ENCODE results near the gene SLC35C1.

The SLC35C1 gene

DNA sequence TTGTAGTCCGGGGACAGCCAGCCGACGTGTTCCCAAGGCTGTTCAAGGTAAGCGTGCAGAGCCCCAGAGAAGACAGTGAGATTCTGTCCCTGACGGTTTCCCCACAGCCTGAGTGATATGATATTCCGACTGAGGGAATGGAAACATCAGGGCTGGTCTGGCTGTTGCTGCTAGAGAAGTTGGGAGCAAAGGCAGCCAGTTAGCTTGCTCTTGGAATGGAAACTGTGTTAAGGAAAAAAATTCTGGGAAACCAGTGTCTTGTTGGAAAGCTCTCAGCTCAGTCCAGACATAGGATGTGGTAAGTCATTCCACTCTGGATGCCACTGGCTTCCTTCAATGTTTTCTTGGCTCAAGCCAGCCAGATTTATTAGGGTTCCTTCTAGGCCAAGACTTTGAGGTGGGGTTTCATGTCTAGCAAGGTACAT, 51.1 kb downstream of the SLC35C1 start:
- Histone ChIP-seq H3K36me3 (ENCODE audit: control insufficient read depth, insufficient read depth, low read length) (peaks cover 5% of the 10 kb centered on the region), H3K4me3 (ENCODE audit: low read length) (no peak overlapping the region), H3K9ac (ENCODE audit: low read length) (no peak overlapping the region), H3K4me1 (ENCODE audit: control insufficient read depth, insufficient read depth, low read length) (peaks cover 59% of the 10 kb centered on the region), H3K27me3 (ENCODE audit: control insufficient read depth, insufficient read depth, low read length) (no peaks in the 10 kb centered on the region), H3K9me3 (ENCODE audit: control insufficient read depth, low read length) (no peaks in the 10 kb centered on the region)

- Histone ChIP-seq H3K36me3 (ENCODE audit: control insufficient read depth, insufficient read depth, low read length) (peaks cover 5% of the 10 kb centered on the region), H3K4me3 (ENCODE audit: low read length) (no peak overlapping the region), H3K27me3 (ENCODE audit: control insufficient read depth, insufficient read depth, low read length) (no peaks in the 10 kb centered on the region), H3K4me1 (ENCODE audit: control insufficient read depth, insufficient read depth, low read length) (peaks cover 46% of the 10 kb centered on the region), H3K9ac (ENCODE audit: low read length) (no peak overlapping the region), H3K9me3 (ENCODE audit: control insufficient read depth, low read length) (no peaks in the 10 kb centered on the region)
Observed at GRCh38 chr11:45857961-45858474, 53.1 kb downstream of the SLC35C1 start.

- Histone ChIP-seq H3K9ac (ENCODE audit: low read length) (peak overlapping the region; percentile 0), H3K4me1 (ENCODE audit: control insufficient read depth, insufficient read depth, low read length) (peaks cover 38% of the 10 kb centered on the region), H3K27me3 (ENCODE audit: control insufficient read depth, insufficient read depth, low read length) (no peaks in the 10 kb centered on the region), H3K9me3 (ENCODE audit: control insufficient read depth, low read length) (no peaks in the 10 kb centered on the region), H3K36me3 (ENCODE audit: control insufficient read depth, insufficient read depth, low read length) (peaks cover 5% of the 10 kb centered on the region), H3K4me3 (ENCODE audit: low read length) (no peak overlapping the region)
Observed at GRCh38 chr11:45858751-45859398, 53.9 kb downstream of the SLC35C1 start.

DNA sequence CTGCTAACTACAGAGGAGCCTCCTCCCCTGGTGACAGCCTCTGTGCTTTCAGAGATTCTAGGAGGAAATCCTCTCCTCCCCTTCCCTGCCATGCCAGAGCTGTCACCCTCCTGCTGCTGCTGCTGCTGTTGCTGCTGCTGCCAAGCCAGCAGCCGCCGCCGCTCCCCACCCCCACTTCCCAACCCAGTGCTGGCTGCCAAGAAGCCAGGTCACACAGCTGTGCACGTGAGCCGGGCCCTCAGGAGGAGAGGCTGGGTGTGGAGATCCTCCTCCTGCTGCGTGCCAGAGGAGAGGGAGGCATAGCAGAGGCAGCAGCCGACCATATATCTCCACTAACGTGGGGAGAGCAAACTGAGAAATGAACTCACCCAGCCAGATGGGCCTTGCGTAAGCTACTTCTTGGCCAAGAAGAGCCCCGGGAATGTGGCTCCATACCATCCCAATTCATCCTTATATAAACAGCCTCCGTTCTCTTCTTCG, 54.8 kb downstream of the SLC35C1 start:
- Histone ChIP-seq H3K9ac (ENCODE audit: low read length) (peak overlapping the region; percentile 16), H3K27me3 (ENCODE audit: control insufficient read depth, insufficient read depth, low read length) (no peaks in the 10 kb centered on the region), H3K36me3 (ENCODE audit: control insufficient read depth, insufficient read depth, low read length) (peaks cover 5% of the 10 kb centered on the region), H3K4me1 (ENCODE audit: control insufficient read depth, insufficient read depth, low read length) (peaks cover 37% of the 10 kb centered on the region), H3K9me3 (ENCODE audit: control insufficient read depth, low read length) (no peaks in the 10 kb centered on the region), H3K4me3 (ENCODE audit: low read length) (no peak overlapping the region)

- H3K27me3 ChIP-seq (ENCODE audit: control insufficient read depth, insufficient read depth, low read length): no peaks in the 10 kb centered on the region
- H3K9me3 ChIP-seq (ENCODE audit: control insufficient read depth, low read length): no peaks in the 10 kb centered on the region
- H3K9ac ChIP-seq (ENCODE audit: low read length): peak overlapping the region; percentile 16
- H3K36me3 ChIP-seq (ENCODE audit: control insufficient read depth, insufficient read depth, low read length): peaks cover 5% of the 10 kb centered on the region
- no peak overlapping the region for H3K4me3 ChIP-seq (ENCODE audit: low read length)
- H3K4me1 ChIP-seq (ENCODE audit: control insufficient read depth, insufficient read depth, low read length): peaks cover 37% of the 10 kb centered on the region
Observed at GRCh38 chr11:45860348-45860747, 55.4 kb downstream of the SLC35C1 start.

DNA sequence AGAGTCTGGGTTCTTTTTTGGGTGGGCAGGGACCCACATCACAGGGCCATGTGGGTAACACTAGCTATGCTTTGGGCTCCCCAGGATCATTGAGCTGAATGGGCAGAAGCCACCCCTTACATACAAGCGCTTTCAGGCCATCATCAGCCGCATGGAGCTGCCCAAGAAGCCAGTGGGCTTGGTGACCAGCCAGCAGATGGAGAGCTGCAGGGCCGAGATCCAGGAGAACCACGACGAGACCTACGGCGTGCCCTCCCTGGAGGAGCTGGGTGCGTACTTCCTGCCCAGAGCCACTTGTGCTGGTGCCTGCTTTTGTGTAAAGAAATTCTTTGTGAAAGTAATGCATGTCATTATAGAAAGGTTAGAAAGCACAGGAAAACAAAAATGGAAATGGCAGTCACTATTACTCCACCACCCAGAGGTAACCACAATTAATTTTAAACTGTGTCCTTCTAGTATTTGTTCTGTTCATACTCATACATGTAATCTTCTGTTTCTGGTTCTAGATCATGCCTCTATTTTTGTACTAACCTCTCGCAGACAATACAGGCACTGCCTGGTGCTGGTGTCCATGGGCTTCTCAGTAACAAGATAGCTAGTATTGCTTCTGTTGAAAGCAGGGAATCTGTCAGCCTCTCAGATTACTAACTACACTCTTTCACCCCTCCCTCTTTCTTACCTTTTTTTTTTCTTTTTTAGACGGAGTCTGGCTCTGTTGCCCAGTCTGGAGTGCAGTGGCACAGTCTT, 56.0 kb downstream of the SLC35C1 start:
- peaks cover 37% of the 10 kb centered on the region for H3K4me1 ChIP-seq (ENCODE audit: control insufficient read depth, insufficient read depth, low read length)
- H3K27me3 ChIP-seq (ENCODE audit: control insufficient read depth, insufficient read depth, low read length): no peaks in the 10 kb centered on the region
- no peak overlapping the region for H3K9ac ChIP-seq (ENCODE audit: low read length)
- no peaks in the 10 kb centered on the region for H3K9me3 ChIP-seq (ENCODE audit: control insufficient read depth, low read length)
- H3K4me3 ChIP-seq (ENCODE audit: low read length): no peak overlapping the region
- peaks cover 7% of the 10 kb centered on the region for H3K36me3 ChIP-seq (ENCODE audit: control insufficient read depth, insufficient read depth, low read length)

Measured in mucosa of stomach (tissue), 1 donor.